D341Med (cell line): ENCODE measurements around the gene HSP90AA1.
A peak's percentile ranks its signal among the peaks of the same experiment; 100 is the strongest.
"Not testable (repeated sequence)": the region's sequence is repeated elsewhere in the genome, so short reads cannot be mapped to it uniquely, and the experiment has no call there.

Experiments
- DNase-seq: peaks from one replicate; pipeline ENCODE4 v3.0.0; 2012; ENCODE audit warnings: low spot score

HSP90AA1 gene

DNA sequence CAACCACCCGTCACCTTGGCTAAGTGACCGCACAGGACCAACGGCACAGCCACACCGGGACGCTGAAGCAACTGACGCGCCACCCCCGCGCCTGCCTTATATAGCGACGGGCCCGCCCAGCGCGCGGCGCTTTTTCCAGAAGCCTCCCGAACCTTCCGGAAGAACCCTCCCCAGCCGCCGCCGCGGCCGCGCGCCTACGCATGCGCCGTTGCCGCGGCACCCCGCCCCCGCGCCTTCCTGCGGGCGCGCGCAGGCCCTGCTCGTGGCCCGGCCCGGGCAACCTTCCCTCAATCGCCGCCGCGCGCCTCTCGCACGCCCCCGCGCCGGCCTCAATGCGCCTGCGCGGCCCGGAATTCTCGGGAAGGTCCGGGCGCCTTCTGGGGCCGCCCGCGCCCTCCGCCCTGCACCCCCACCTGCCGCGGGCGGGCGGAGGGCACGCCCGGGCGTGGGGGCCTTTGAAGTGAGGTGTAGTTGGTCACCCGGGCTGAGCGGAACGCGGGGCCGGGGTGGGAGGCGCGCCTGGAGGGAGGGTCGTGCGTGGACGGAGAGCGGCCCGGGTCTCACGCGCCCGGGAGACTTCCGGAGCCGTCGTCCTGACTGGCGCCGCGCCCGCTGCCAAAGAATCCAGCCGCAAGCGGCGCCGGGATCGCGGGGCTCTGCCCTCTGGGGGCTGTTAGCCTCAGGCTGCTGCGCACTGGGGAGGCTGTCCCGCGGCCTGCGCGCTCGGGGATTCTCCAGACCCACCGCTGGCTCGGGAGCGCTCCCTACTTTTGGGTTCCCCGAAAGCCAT, at the start of gene HSP90AA1:
Gene HSP90AA1 (minus strand): TSS at position 73 of the 790 bp plus-strand sequence. CDS start 666 bp downstream, outside the sequence.
- DNase-seq: peak; percentile 99

DNA sequence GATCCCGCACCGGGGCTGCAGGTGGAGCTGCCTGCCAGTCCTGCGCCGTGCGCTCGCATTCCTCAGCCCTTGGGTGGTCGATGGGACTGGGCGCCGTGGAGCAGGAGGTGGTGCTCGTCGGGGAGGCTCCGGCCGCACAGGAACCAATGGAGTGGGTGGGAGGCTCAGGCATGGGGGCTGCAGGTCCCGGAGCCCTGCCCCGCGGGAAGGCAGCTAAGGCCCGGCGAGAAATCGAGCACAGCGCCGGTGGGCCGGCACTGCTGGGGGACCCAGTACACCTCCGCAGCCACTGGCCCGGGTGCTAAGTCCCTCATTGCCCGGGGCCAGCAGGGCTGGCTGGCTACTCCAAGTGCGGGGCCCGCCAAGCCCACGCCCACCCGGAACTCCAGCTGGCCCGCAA, 48.6 kb upstream of the HSP90AA1 start:
- not testable (repeated sequence) for DNase-seq

DNA sequence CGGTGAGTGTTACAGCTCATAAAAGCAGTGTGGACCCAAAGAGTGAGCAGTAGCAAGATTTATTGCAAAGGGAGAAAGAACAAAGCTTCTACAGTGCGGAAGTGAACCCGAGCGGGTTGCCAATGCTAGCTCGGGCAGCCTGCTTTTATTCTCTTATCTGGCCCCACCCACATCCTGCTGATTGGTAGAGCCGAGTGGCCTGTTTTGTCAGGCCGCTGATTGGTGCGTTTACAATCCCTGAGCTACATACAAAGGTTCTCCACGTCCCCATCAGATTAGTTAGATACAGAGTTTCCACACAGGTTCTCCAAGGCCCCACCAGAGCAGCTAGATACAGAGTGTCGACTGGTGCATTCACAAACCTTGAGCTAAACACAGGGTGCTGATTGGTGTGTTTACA, 47.9 kb upstream of the HSP90AA1 start:
- not testable (repeated sequence) for DNase-seq

DNA sequence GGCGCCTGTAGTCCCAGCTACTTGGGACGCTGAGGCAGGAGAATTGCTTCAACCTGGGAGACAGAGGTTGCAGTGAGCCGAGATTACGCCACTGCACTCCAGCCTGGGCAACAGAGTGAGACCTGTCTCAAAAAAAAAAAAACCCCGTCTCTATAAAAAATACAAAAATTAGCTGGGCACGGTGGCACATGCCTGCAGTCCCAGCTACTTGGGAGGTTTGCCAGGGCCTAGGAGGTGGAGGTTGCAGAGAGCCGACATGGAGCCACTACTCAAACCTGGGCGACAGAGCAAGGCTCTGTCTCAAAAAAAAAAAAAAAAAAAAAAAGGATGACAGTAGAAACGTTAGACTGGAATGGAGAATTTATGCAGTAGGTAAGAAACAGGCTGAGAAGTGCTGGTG, 47.2 kb upstream of the HSP90AA1 start:
- not testable (repeated sequence) for DNase-seq

DNA sequence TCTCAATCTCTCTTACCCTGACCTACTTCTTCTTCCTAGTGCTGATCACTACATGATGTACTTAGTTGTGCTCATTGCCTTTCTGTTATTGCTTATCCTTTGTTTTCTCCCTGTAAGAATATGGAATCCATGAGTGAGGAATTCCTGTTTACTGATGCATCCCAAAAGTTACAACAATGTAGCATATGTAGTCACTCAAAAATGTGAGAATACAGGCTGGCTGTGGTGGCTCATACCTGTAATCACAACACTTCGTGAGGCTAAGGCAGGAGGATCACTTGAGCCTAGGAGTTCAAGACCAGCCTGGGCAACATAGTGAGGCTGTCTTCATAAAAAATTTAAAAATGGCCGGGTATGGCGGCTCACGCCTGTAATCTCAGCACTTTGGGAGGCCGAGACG, 44.9 kb upstream of the HSP90AA1 start:
- DNase-seq: no peak

DNA sequence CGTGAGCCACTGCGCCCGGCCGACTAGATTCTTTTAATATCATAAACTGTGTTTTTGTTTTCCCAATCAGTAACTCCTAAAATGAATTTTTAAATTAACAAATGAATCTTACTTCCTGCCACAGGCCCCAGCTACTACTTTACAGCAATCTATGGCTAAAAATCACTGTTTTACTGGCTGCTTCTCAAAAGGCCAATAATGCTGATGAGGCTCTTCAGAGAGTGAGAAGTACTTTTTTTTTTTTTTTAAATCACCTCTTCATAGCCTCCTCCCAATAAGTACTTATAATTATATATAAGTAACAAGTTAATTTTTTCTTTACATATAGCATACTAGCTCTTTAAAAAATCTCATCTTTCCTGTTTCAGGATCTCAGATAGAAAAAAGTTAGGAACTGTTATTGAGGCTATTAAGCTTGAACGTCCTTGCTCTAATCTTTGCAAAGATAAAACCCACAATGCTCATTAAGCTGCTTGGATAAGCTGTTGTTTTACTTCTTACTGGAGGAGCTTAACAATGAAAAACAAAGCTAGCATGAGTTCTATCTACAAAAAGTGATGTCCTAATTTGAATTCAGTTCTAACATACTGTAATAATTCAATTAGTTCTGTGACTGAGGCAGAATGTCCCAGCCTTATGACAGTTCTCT, 40.1 kb upstream of the HSP90AA1 start:
- DNase-seq: no peak

DNA sequence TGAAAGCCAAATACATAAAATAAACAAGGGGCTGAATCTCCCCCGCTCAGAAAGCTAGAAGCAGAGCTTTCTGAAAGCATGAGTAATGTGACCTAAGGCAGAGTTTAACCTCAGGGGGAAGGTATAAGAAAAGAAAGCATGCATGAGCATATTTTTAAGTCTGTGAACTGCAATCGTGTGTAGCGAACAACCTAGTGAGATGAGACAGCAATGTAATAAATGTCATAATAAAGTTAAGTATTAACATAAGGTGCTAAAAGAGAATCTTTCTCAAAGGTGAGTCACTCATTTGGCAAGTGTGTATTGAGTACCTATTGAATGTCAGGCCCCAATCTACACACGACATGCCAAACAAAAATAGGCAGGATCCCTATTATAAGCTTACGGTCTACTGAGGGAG, 38.7 kb upstream of the HSP90AA1 start:
- DNase-seq: no peak

DNA sequence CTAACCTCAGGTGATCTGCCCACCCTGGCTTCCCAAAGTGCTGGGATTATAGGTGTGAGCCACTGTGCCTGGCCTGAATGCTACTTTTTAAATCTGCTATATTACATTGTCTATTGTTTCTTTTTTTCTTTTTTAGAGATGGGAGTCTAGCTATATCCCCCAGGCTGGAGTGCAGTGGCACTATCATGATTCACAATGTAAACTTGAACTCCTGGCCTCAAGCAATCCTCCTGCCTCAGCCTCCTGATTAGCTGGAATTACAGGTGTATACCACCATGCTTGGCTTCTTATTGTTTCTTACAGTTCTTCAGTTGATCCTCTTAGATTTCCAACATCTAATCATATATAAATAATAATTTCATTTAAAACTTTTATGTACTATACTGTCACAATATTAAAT, 37.6 kb upstream of the HSP90AA1 start:
- DNase-seq: no peak

DNA sequence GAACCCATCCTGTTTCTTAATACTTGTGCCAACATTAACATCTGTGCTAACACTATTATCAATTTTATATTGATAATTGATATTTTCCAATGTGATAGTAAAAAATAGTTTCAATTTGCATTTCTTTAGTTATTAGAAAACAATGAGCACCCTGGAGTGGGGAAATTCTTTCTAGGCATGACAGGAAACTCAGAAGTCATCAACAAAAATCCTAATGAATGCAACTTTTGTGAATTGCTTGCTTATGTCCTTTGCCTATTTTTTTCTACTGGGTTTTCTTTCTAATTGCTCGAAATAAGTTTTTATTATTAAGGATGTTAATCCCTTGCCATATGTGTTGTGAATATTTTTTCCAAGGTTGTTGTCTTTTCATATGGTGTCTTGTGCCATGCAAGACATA, 34.7 kb upstream of the HSP90AA1 start:
- DNase-seq: no peak

DNA sequence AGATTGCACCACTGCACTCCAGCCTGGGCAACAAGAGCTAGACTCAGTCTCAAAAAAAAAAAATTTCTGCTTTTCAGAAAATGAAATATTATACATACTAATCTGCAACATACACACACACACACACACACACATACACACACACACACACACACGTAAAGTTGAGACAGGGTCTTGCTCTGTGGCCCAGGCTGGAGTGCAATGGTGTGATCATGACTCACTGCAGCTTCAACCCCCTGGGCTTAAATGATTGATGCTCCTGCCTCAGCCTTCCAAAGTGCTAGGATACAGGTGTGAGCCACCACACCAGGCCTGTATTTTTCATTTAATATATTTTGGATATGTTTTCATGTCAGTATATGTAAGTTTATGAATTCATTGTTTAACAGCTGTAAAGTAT, 34.0 kb upstream of the HSP90AA1 start:
- DNase-seq: no peak

DNA sequence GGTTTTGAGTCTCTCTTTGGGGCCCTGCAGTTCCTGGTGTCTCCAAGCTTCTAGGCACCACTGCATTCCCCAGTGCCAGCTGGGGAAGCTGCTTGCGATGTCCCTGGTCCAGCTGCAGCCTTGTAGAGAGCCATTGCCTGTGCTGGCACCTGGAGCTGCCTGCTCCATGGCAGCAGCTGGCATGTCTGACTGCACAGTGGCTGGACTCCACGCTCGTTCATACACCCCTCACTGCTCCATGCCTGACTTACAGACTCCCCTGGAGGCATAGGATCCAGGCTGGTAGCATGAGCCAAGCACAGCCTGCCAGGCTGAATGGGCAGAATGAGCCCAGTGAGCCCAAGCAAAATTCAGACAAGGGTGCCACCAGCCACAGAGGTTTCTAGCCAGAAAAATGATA, 31.0 kb upstream of the HSP90AA1 start:
- no peak for DNase-seq

DNA sequence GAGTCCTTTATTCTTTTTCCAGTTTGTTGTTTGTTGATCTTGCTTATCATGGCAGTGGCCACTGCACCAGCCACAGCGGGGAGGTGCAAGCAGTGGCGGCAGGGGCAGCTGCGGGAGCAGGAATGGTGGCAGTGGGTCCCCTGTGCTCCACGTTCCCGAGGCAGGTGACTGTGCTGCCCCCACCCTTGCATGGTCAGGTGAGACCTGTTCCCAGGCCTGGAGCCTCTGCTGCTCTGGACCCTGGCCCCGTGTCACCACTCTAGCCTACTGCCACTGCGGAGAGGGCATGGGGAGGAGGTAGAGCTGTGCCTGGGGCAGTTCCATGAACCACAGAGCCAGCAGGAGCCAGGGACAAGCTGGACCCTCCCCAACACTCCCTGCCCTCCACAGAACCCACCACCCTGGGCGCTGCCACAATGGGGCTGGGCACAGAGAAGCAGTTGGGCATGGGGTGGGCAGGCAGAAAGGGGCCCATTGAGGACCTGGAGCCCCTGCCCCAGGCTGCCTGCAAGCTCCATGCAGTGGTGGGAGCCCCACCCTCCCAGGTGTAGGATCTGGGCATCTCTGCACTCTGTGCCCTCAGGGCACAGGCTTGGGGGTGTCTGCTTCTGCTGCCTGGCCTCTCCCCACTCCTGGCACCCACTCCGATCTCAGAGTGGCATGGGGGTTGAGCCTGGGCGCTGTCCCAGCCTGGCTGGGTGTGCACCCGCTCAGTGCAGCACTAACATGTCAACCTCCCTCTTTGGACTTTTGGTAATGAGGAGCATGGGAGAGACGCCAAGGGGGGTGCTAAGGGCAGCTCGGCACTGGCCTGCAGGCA, 29.7 kb upstream of the HSP90AA1 start:
- DNase-seq: no peak

DNA sequence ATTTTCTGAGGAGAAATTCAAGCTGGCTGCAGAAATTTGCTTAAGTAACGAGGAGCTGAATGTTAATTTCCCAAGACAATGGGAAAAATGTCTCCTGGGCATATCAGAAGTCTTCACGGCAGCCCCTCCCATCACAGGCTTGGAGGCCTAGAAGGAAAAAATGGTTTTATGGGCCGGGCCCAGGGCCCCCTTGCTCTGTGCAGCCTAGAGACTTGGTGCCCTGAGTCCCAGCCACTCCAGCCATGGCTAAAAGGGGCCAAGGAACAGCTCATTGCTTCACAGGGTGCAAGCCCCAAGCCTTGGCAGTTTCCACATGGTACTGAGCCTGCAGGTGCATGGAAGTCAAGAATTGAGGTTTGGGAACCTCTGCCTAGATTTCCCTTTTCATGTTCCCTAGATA, 24.3 kb upstream of the HSP90AA1 start:
- no peak for DNase-seq

DNA sequence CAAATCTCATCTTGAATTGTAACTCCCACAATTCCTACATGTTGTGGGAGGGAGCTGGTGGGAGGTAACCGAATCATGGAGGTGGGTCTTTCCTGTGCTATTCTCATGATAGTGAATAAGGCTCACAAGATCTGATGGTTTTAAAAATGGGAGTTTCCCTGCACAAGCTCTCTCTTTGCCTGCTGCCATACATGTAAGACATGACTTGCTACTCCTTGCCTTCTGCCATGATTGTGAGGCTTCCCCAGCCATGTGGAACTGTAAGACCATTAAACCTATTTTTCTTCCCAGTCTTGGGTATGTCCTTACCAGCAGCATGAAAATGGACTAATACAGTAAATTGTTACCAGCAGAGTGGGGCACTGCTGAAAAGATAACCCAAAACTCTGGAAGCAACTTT, 22.5 kb upstream of the HSP90AA1 start:
- not testable (repeated sequence) for DNase-seq

DNA sequence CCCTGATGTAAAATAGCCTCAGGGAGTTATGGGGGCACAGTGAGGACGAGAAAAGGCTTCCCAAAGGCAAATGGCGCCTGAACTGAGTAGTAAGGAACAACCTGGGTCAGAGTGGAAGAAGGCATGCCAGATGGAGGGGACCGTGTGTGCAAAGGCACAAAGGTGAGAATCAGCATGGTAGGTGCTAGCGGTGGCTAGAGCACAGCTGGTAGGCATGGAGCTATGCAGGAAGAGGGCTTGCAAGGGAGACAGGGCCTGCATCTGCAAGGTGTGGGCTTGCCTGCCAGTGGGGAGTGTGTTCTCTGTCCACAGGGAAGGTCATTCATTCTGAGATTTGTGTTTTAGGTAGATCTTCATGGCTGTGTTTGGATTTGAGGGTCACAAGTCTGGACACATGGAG, 18.5 kb upstream of the HSP90AA1 start:
- DNase-seq: no peak

DNA sequence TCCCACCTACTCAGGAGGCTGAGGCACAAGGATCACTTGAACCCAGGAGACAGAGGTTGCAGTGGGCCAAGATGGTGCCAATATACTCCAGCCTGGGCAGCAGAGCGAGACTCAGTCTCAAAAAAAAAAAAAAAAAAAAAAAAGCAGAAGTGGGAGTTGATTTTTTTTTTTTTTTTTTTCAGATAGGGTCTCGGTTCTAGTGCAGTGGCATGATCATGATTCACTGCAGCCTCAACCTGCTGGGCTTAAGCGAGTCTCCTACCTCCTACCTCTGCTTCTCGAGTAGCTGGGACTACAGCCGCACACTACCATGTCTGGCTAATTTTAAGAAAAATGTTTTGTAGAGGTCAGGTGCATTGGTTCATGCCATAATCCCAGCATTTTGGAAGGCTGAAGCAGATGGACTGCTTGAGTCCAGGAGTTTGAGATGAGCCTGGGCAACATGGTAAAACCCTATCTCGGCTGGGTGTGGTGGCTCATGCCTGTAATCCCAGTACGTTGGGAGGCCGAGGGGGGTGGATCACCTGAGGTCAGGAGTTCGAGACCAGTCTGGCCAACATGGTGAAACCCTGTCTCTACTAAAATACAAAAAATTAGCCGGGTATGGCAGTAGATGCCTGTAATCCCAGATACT, 16.3 kb upstream of the HSP90AA1 start:
- no peak for DNase-seq

DNA sequence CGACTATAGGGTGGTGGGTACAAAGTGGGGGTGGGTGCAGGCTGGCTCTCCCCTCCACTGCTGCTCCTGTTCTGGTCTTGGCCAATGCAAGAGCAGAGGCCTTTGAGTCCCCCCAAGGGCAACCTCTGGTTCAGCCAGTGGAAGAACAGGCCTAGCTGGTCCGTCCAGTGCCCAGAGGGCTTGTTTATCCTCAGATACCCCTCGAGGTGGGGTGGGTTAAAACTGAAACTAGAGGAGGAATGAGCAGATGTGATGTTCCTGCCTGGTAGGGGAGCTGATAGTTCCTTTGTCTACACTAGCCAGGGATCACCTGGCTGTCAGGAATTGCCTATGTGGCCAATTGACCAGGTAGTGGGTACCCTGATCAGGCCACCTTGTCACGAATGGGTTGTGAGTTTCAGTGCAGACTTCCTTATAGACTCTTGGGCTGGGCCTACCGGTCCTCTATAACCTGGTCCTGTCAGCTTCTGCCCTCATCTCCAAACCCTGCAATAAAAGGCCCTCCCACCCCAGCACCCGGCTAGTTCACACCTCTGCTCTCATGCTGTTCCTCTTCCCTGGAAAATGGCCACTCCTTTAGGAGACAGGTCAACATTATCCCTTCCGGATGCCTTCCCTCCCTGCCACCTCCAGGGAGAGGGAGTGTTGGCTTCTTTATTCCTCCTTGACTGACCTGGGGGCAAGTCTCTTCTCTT, 10.7 kb upstream of the HSP90AA1 start:
- no peak for DNase-seq

DNA sequence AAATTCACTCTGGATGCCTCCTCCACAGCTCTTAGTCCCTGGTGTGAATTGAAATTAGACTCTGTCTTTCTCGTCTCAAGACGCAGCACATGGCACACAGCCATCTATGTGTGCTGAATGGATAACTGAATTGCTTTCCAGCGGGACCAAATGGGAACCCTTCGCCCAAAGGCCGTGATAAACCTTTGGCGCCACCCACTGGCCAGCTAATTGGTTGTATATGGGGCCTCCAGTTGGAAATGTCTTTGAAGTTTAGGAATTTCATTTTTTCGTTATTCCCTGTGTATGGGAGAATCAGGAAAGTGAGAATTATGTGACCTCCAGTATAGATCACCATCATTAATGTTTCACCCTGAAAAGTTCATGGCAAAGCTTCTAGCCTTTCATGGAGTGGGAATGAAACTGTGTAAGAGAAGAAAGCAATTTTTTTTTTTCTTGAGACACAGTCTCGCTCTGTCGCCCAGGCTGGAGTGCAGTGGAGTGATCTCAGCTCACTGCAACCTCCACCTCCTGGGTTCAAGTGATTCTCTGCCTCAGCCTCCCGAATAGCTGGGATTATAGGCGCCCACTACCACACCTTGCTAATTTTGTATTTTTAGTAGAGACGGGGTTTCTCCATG, 9.8 kb upstream of the HSP90AA1 start:
- peak; percentile 83 for DNase-seq

DNA sequence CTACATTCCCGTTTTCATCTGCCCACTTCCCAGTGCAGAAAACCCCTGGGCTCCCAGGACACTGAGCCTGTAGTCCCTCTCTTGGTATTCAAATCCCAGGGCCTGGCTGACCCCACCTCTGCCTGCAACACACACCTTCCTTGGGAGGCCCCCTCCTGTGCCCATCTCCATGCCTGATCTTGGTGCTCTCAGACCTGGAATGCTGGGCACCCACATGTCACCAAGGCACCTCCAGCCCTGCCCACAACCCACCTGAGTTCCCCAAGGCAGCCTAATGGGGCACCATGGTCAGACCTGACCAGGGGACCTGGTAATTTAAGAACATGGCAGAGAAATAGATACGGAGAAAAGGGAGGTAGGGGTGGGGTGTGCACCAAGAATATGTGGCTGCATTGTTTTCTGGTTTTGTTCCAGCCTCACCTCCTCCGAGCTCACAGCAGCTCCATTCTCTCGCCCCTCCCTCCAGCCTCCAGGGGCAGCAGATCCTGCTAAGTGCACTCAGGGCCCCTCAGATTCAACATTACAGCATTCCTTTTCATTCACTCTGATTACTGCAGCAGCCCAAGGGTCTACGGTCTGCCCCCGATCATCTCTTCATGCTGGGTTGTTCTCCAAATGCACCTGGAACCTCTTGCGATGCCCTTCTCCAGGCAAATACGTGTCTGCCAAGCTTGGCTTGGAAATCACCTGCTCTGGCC, 9.2 kb upstream of the HSP90AA1 start:
- peak; percentile 55 for DNase-seq

DNA sequence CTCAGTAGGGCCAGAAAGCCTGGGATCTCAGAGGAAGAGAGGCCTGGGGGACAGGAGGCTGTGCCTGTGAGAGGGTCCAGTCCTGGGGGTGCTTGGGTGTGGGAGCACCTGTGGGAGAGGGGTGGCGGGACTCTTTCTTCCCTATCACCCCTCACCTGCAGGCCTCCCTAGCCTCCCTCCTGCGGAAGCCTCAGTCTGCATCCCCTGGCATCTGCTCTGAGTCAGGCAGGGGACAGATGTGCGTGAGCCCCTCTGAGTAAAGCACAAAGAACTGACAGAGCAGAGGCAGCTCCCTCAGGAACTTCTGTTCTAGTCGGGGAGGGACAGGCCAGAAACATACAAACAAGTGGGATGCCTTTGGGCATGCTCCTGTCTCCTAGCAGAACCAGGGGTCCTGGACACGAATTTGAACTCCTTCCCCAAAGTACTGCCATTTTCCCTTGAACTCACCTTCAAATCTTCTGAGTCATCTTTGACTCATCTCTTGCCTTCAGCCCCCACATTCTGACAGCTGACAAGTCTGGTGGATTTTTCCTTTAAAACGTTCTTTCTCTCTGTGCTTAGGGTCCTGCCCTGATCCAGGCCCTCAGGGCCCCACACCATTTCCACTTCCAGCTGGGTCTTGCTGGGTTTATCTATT, 8.5 kb upstream of the HSP90AA1 start:
- DNase-seq: no peak
